Endothelial cell of umbilical vein (primary cell): ENCODE results near the gene VRK2. TPM values are rescaled to one million over a fixed set of nuclear protein-coding genes. Genes with fewer than 3 reads are reported as not detected.

ENCODE experiments used
- BruUV-seq: library from RNA; stranded (reverse); fragments of 400-500 nt; replicated peaks from 2 replicates; lab custom pipeline; 2021; lab: Mats Ljungman, UMichigan
- CTCF ChIA-PET: fragments of 300-600, 350-600 bp; sonication (Branson Sonifier 250); formaldehyde crosslinking; loops from one replicate; lab custom pipeline; 2021; ENCODE audit warnings: antibody characterized with exemption, inconsistent platforms; lab: Charles Lee
- POLR2A ChIA-PET: fragments of 300-600, 350-600 bp; sonication (Branson Sonifier 250); formaldehyde crosslinking; loops from one replicate; lab custom pipeline; 2021; ENCODE audit warnings: antibody characterized with exemption, inconsistent platforms; lab: Charles Lee
- DNase-seq: peaks from one replicate; pipeline ENCODE4 v3.0.0-alpha.2; 2011; ENCODE audit warnings: low read depth, low spot score
- FAIRE-seq: peaks from 2 replicates; lab custom pipeline; 2011; peaks lifted over from hg19 to GRCh38; lab: Jason Lieb, UNC
- H2AFZ ChIP-seq: 2 replicates; pipeline ENCODE4 v1.6.0; 2012; ENCODE audit warnings: low read depth, low read length, control low read depth, inconsistent platforms
- H3K27ac ChIP-seq: 2 replicates; pipeline ENCODE4 v1.5.1; 2011; ENCODE audit warnings: low read depth, mild to moderate bottlenecking, control low read depth, low read length, moderate library complexity; ENCODE audit not compliant: insufficient read depth
- H3K27me3 ChIP-seq, 2 experiments: 2 replicates each; pipeline versions ENCODE4 v1.6.0 to v1.6.1; 2011; ENCODE audit warnings: low read length in 2 of 2, mixed read lengths in 1 of 2; ENCODE audit not compliant: control insufficient read depth in 2 of 2, insufficient read depth in 2 of 2
- H3K36me3 ChIP-seq, 2 experiments: 2 replicates in 1 of 2; 3 replicates in 1 of 2; pipeline ENCODE4 v1.5.1; 2011; ENCODE audit warnings: low read length in 2 of 2, mild to moderate bottlenecking in 1 of 2, moderate library complexity in 1 of 2; ENCODE audit not compliant: control insufficient read depth in 2 of 2, insufficient read depth in 2 of 2; ENCODE audit errors: extremely low read depth in 1 of 2
- H3K4me1 ChIP-seq: 3 replicates; pipeline ENCODE4 v1.5.1; 2011; ENCODE audit warnings: mild to moderate bottlenecking, low read length; ENCODE audit not compliant: control insufficient read depth, insufficient read depth; ENCODE audit errors: extremely low read depth
- H3K4me2 ChIP-seq: 2 replicates; pipeline ENCODE4 v1.6.1; 2011; ENCODE audit warnings: low read length, control low read depth, mixed read lengths; ENCODE audit not compliant: insufficient read depth
- H3K4me3 ChIP-seq, 3 experiments: fragments of 200-600 bp in 1 of 3; sonication (generic), shearing (Covaris generic) in 1 of 3; replicated peaks in 1 of 3; 2 replicates each; pipeline ENCODE4 v1.5.1; 2011 to 2016; ENCODE audit warnings: control low read depth in 3 of 3, low read length in 3 of 3, mild to moderate bottlenecking in 2 of 3, inconsistent platforms in 1 of 3, low read depth in 1 of 3, moderate library complexity in 1 of 3; ENCODE audit not compliant: insufficient read depth in 1 of 3
- H3K79me2 ChIP-seq: 2 replicates; pipeline ENCODE4 v1.6.0; 2012; ENCODE audit warnings: low read length, inconsistent platforms; ENCODE audit not compliant: control insufficient read depth, insufficient read depth
- H3K9ac ChIP-seq: replicated peaks from 2 replicates; pipeline ENCODE3; 2011; ENCODE audit warnings: low read length, control low read depth; ENCODE audit not compliant: insufficient read depth; ENCODE audit errors: extremely low read depth
- H3K9me1 ChIP-seq: replicated peaks from 3 replicates; pipeline ENCODE4 v1.6.0; 2011; ENCODE audit warnings: mild to moderate bottlenecking, low read length; ENCODE audit not compliant: control insufficient read depth, insufficient read depth; ENCODE audit errors: extremely low read depth
- H3K9me3 ChIP-seq: replicated peaks from 2 replicates; pipeline ENCODE4 v1.5.1; 2012; ENCODE audit warnings: low read length, inconsistent platforms; ENCODE audit not compliant: control insufficient read depth, insufficient read depth
- H4K20me1 ChIP-seq: replicated peaks from 2 replicates; pipeline ENCODE3; 2011; ENCODE audit warnings: mild to moderate bottlenecking, low read length; ENCODE audit not compliant: control insufficient read depth, insufficient read depth; ENCODE audit errors: extremely low read depth
- GATA2 ChIP-seq: IDR thresholded peaks from 2 replicates; pipeline ENCODE4 v1.7.0; 2011; ENCODE audit warnings: low read depth, mild to moderate bottlenecking, moderate library complexity, mixed read lengths, low read length; ENCODE audit not compliant: insufficient read length, insufficient read depth
- JUN ChIP-seq: IDR thresholded peaks from 2 replicates; pipeline ENCODE4 v1.6.1; 2011; ENCODE audit warnings: borderline replicate concordance, low read depth; ENCODE audit not compliant: insufficient read length, insufficient read depth
- MYC ChIP-seq: IDR thresholded peaks from one replicate; pipeline ENCODE4 v1.6.1; 2011; ENCODE audit warnings: mild to moderate bottlenecking, low read depth, low read length
- POLR2A ChIP-seq: IDR thresholded peaks from 2 replicates; pipeline ENCODE4 v1.6.1; 2012; ENCODE audit warnings: low read depth, mild to moderate bottlenecking, control low read depth, low read length
- POLR2AphosphoS5 ChIP-seq: IDR thresholded peaks from 2 replicates; pipeline ENCODE4 v1.6.1; 2012; ENCODE audit warnings: low read depth, mild to moderate bottlenecking, control low read depth, low read length, moderate library complexity; ENCODE audit not compliant: insufficient read depth
- dilution Hi-C: fragments of 300-500 bp; cut with MboI; formaldehyde crosslinking; loops from one replicate; pipeline ENCODE4 v1.15.0; 2019; ENCODE audit warnings: low sequenced_read_pairs; ENCODE audit not compliant: extremely low pct_ligation_motif_present
- intact Hi-C: fragments of 100-400 bp; cut with micrococcal nuclease; formaldehyde crosslinking; loops from one replicate; pipeline ENCODE4 v1.10.0; 2022
- polyA plus RNA-seq, 4 experiments: library from polyadenylated mRNA; depleted of rRNA in 3 of 4; stranded (reverse) in 3 of 4; unstranded in 1 of 4; fragments of >200 nt; gene quantifications; 2 replicates each; pipeline versions ENCODE4 v1.2.1 to v1.2.3, GENCODE V29; 2011 to 2012; ENCODE audit warnings: missing spikeins in 1 of 4
- total RNA-seq: library from RNA; stranded (reverse); gene quantifications from 2 replicates; pipeline ENCODE4 v1.2.3, GENCODE V29; 2021
- TF ChIP-seq, protein P1 (sequence below), 2 donors: IDR thresholded peaks; 1 replicate in 1 of 2; 2 replicates in 1 of 2; pipeline ENCODE4 v1.5.1; 2011; ENCODE audit warnings: low read length in 2 of 2, mild to moderate bottlenecking in 2 of 2, moderate library complexity in 2 of 2, control low read depth in 1 of 2, inconsistent platforms in 1 of 2, low read depth in 1 of 2; ENCODE audit not compliant: insufficient read depth in 1 of 2; ENCODE audit errors: extremely low read depth in 1 of 2
- TF ChIP-seq, protein P2 (sequence below): IDR thresholded peaks from 2 replicates; pipeline ENCODE4 v1.6.1; 2011; ENCODE audit not compliant: insufficient read depth, insufficient read length

The VRK2 gene
- total and polyA plus RNA-seq, 2 donors (not counting 3 experiments of a cell fraction or from before 2014, with no cell fraction given): 11.2 to 35.2 TPM

DNA sequence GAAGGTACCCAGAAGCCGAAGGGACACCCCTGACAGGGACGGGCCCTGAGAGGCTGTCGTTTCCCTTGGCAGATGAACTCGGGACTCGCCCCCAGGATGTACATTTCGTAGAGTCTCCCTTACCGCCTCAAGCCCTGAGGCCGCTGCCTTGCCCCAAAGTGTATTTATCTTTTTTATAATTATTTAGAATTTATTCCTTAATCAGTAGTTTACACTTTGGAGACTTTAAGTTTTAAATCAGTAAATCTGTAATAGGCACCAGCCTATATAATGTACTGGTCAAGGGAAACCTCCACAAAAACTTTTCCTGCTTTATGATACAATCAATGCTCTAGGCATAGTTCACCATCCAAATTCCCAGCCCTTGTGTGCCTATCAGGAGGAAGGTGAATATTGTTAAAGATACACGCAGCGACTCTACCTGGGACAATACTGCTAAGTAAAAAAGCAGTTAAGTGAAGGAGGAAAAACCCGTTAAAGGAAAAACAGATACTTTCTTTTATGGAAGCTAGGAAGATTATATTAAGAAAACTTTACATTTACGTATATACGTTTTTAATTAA is 848 bp downstream of the VRK2 start:
- H3K9me3 ChIP-seq: no peaks in the 10 kb centered on the region
- peak overlapping the region; percentile 97 for H3K27ac ChIP-seq
- H3K36me3 ChIP-seq: peaks cover 0 to 2% of the 10 kb centered on the region in 2 experiments
- peak; percentile 33 for DNase-seq
- peak overlapping the region; percentile 95 for H3K9ac ChIP-seq
- peaks cover 34% of the 10 kb centered on the region for H3K79me2 ChIP-seq
- H3K27me3 ChIP-seq: no peaks in the 10 kb centered on the region
- no peaks in the 10 kb centered on the region for H4K20me1 ChIP-seq
- H3K9me1 ChIP-seq: no peaks in the 10 kb centered on the region
- no peak for FAIRE-seq
- ChIA-PET CTCF (interaction anchor here (1.4 to 1.9 kb wide), 2 partner anchors 10 to 141 kb away, joined by 4 to 7 read pairs; no protein-coding TSS in a partner anchor), POLR2A (no interaction called here)
- H3K4me1 ChIP-seq: peaks cover 38% of the 10 kb centered on the region
- H2AFZ ChIP-seq: peak overlapping the region; percentile 99
- intact Hi-C loops: loop anchor here (2.0 to 10.0 kb wide), 4 partner anchors 85 to 587 kb away; no protein-coding TSS in a partner anchor
- dilution Hi-C loops: no loop called here
- H3K4me3 ChIP-seq: peak overlapping the region; percentile 60 to 74 (median 68)
- H3K4me2 ChIP-seq: peak overlapping the region; percentile 100
- TF ChIP-seq POLR2AphosphoS5 (no peak), POLR2A (no peak), GATA2 (no peak), MYC (no peak), JUN (no peak)
- TF ChIP-seq, protein P1, sequence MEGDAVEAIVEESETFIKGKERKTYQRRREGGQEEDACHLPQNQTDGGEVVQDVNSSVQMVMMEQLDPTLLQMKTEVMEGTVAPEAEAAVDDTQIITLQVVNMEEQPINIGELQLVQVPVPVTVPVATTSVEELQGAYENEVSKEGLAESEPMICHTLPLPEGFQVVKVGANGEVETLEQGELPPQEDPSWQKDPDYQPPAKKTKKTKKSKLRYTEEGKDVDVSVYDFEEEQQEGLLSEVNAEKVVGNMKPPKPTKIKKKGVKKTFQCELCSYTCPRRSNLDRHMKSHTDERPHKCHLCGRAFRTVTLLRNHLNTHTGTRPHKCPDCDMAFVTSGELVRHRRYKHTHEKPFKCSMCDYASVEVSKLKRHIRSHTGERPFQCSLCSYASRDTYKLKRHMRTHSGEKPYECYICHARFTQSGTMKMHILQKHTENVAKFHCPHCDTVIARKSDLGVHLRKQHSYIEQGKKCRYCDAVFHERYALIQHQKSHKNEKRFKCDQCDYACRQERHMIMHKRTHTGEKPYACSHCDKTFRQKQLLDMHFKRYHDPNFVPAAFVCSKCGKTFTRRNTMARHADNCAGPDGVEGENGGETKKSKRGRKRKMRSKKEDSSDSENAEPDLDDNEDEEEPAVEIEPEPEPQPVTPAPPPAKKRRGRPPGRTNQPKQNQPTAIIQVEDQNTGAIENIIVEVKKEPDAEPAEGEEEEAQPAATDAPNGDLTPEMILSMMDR (IDR thresholded peaks at IDR 0.05; ENCODE audit: extremely low read depth in 1 of 2, insufficient read depth in 1 of 2, low read depth in 1 of 2, low read length in 2 of 2): no peak
- TF ChIP-seq, protein P2, sequence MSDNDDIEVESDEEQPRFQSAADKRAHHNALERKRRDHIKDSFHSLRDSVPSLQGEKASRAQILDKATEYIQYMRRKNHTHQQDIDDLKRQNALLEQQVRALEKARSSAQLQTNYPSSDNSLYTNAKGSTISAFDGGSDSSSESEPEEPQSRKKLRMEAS: no peak
- BruUV-seq: no TSS peak
